ENCODE data around the gene TOB1. TPM values are rescaled to one million over a fixed set of nuclear protein-coding genes. Genes with fewer than 3 reads are reported as not detected.

Gene TOB1
- total RNA-seq, 1 experiment from 2014 or later = 114 TPM

DNA sequence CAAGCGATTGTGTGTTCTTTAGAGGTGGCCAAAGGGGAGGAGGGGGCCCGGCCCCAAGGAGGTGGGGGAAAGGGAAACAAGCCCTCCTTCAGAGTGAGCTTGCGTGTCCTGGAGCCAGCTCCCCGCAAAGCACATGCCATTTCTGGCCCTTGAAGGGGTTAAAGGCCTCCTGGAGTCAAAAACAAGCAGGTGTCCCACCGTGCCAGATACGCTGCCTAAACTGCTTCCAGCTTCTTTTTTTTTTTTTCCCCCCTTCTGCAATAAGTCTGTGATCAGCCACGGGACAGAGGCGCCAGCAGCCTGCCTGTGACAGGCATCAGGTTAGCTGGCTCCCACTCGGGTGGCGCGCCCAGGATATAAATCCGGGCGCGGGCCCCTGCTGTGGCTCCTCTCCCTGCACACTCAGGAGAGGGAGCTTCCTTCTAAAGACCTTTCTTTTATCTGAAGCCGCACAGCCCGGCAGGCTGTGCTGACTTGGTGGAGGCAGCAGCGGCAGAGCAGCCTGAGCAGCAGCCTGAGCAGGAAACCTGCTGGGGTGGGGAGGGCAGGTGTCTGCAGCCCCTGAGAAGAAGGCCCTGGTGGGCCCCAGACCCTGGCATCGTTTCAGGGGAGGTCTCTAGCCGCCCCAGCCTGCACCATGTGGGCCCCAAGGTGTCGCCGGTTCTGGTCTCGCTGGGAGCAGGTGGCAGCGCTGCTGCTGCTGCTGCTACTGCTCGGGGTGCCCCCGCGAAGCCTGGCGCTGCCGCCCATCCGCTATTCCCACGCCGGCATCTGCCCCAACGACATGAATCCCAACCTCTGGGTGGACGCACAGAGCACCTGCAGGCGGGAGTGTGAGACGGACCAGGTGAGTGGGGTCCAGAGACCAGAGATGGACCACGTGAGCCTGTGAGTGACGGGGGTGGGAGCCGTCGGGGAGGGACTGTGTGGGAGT is 30.6 kb downstream of the TOB1 start, which contains the start of gene WFIKKN2:
Gene WFIKKN2 (plus strand): TSS at position 286 of the 934 bp plus-strand sequence. CDS start 352 bp downstream, at position 638.
- peaks cover 10% of the 10 kb centered on the region; the same call in 1 of the 2 replicates for H3K4me1 ChIP-seq
- no TSS peak for BruUV-seq (replicated peaks)
- Mint-ChIP-seq H3K27ac (ENCODE audit: unreplicated experiment) (no peak within 1 kb of the TSS), H3K4me3 (ENCODE audit: unreplicated experiment) (no peak within 1 kb of the TSS), H3K27me3 (ENCODE audit: insufficient read depth, unreplicated experiment) (no peaks in the 10 kb centered on the region), H3K4me1 (ENCODE audit: low read depth, unreplicated experiment) (peaks cover 7% of the 10 kb centered on the region), H3K9me3 (ENCODE audit: unreplicated experiment) (no peaks in the 10 kb centered on the region), H3K36me3 (ENCODE audit: insufficient read depth, unreplicated experiment) (no peaks in the 10 kb centered on the region)
- CTCF ChIA-PET = interaction anchor here (1.0 to 3.9 kb wide), 5 partner anchors 14 to 121 kb away, joined by 3 to 21 read pairs (median 5); no protein-coding TSS in a partner anchor
- no peaks in the 10 kb centered on the region for H3K9me3 ChIP-seq
- POLR2A ChIA-PET = interaction anchor here (0.6 kb wide), 2 partner anchors 109 to 175 kb away, joined by 3 read pairs; no protein-coding TSS in a partner anchor
- TF ChIP-seq, protein P1, sequence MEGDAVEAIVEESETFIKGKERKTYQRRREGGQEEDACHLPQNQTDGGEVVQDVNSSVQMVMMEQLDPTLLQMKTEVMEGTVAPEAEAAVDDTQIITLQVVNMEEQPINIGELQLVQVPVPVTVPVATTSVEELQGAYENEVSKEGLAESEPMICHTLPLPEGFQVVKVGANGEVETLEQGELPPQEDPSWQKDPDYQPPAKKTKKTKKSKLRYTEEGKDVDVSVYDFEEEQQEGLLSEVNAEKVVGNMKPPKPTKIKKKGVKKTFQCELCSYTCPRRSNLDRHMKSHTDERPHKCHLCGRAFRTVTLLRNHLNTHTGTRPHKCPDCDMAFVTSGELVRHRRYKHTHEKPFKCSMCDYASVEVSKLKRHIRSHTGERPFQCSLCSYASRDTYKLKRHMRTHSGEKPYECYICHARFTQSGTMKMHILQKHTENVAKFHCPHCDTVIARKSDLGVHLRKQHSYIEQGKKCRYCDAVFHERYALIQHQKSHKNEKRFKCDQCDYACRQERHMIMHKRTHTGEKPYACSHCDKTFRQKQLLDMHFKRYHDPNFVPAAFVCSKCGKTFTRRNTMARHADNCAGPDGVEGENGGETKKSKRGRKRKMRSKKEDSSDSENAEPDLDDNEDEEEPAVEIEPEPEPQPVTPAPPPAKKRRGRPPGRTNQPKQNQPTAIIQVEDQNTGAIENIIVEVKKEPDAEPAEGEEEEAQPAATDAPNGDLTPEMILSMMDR (IDR thresholded peaks at IDR 0.05; ENCODE audit: insufficient read depth in 1 of 2, low read depth in 1 of 2, low read length in 1 of 2, severe bottlenecking in 1 of 2, unreplicated experiment in 1 of 2) = no peak
- H3K4me3 ChIP-seq (ENCODE audit: low read depth, low read length) = no peak within 1 kb of the TSS
- H3K36me3 ChIP-seq (ENCODE audit: control insufficient read depth, insufficient read depth, low read length) = no peaks in the 10 kb centered on the region
- no peak for DNase-seq
- intact Hi-C loops (cut with micrococcal nuclease; ENCODE audit: unreplicated experiment) = no loop called here
- no peaks in the 10 kb centered on the region for H3K27me3 ChIP-seq (replicated peaks; ENCODE audit: control insufficient read depth, insufficient read depth, low read length)

DNA sequence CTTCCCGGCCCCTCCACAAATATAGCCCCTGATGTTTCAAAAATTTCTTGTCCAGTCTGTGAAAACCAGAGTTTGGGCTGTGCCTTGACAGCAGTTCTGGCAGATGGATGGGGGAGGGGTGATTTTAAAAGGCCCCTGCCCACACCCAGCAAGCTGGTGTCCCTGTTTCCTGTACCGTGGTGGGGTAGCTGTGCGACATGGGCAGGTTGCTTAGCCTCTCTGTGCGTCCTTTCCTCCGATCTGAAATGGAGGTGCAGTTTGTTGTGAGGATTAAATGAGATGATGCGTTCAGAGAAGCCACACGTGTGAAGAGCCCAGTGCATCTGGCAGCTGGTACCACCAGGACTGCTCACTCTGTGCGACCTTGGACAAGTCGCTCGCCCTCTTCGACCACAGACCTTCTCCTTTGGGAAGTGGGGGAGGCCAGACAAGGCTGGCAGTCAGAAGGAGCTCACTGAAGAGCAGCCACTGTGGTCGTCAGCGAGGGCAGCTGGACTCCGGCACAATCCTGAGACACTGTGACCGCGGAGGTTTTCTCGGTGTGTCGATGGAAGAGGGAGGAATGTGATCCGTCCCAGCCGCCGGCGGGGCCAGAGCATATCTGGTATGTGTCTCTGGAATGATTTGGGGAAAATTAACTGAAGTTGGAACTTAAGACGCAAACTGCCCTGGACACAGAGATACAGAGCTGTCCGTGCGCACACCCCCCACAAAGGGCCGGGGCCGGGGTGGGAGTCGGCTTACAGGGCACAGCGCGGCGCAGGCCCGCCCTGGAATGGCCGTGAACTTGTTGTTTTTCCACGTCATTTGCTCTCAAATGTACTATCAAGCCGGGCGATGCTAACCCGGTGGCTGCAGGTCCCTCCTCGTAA is 31.5 kb downstream of the TOB1 start:
- BruUV-seq (replicated peaks) = no TSS peak
- Mint-ChIP-seq H3K36me3 (ENCODE audit: insufficient read depth, unreplicated experiment) (no peaks in the 10 kb centered on the region), H3K4me1 (ENCODE audit: low read depth, unreplicated experiment) (peaks cover 7% of the 10 kb centered on the region), H3K9me3 (ENCODE audit: unreplicated experiment) (no peaks in the 10 kb centered on the region), H3K27ac (ENCODE audit: unreplicated experiment) (no peak overlapping the region), H3K27me3 (ENCODE audit: insufficient read depth, unreplicated experiment) (no peaks in the 10 kb centered on the region), H3K4me3 (ENCODE audit: unreplicated experiment) (no peak overlapping the region)
- H3K36me3 ChIP-seq (ENCODE audit: control insufficient read depth, insufficient read depth, low read length) = no peaks in the 10 kb centered on the region
- no peak overlapping the region for H3K4me3 ChIP-seq (ENCODE audit: low read depth, low read length)
- ChIA-PET POLR2A (interaction anchor here (0.5 to 0.6 kb wide), 3 partner anchors 32 to 174 kb away, joined by 3 read pairs; partner anchors contain the start of gene TOB1), CTCF (interaction anchor here (1.0 to 3.9 kb wide), 5 partner anchors 15 to 122 kb away, joined by 3 to 21 read pairs (median 5); no protein-coding TSS in a partner anchor)
- no peaks in the 10 kb centered on the region for H3K9me3 ChIP-seq
- intact Hi-C loops (cut with micrococcal nuclease; ENCODE audit: unreplicated experiment) = no loop called here
- H3K4me1 ChIP-seq = peaks cover 10% of the 10 kb centered on the region; the same call in 1 of the 2 replicates
- no peak for DNase-seq
- TF ChIP-seq, protein P1 (IDR thresholded peaks at IDR 0.05; ENCODE audit: insufficient read depth in 1 of 2, low read depth in 1 of 2, low read length in 1 of 2, severe bottlenecking in 1 of 2, unreplicated experiment in 1 of 2) = no peak
- H3K27me3 ChIP-seq (replicated peaks; ENCODE audit: control insufficient read depth, insufficient read depth, low read length) = no peaks in the 10 kb centered on the region

Measured in Caco-2 (cell line).